ENCODE results near the gene NAALADL2.

- TF ChIP-seq CTCF (conservative IDR thresholded peaks at IDR 0.05), result no peak
- TF ChIP-seq EZH2 (IDR thresholded peaks at IDR 0.05; ENCODE audit: low read depth), result no peak
These were observed 533.5 kb downstream of the NAALADL2 start for GRCh38 chr3:175392653-175393052.
